Liver (tissue), 9 donors: ENCODE measurements around the gene TLN1. TPM values are rescaled to one million over a fixed set of nuclear protein-coding genes. Genes with fewer than 3 reads are reported as not detected.

Experiments
- DNase-seq: peaks from one replicate; pipeline ENCODE4 v3.0.0-alpha.2; 2017; ENCODE audit warnings: low spot score
- H3K27ac ChIP-seq, 2 donors: one replicate each; pipeline ENCODE4 v1.7.0; 2013; ENCODE audit warnings: inconsistent platforms in 2 of 2, low read length in 2 of 2, control low read depth in 1 of 2, low read depth in 1 of 2, mild to moderate bottlenecking in 1 of 2
- H3K27me3 ChIP-seq, 4 donors: one replicate each; pipeline versions ENCODE4 v1.6.1 to v1.7.0; 2013; ENCODE audit warnings: low read length in 3 of 4, inconsistent platforms in 1 of 4, mild to moderate bottlenecking in 1 of 4, moderate library complexity in 1 of 4; ENCODE audit not compliant: control insufficient read depth in 4 of 4, insufficient read depth in 4 of 4
- H3K36me3 ChIP-seq, 4 donors: one replicate each; pipeline versions ENCODE4 v1.6.1 to v1.7.0; 2013; ENCODE audit warnings: low read length in 3 of 4, mild to moderate bottlenecking in 3 of 4, low read depth in 1 of 4, moderate library complexity in 1 of 4; ENCODE audit not compliant: control insufficient read depth in 4 of 4, insufficient read depth in 3 of 4
- H3K4me1 ChIP-seq, 4 donors: one replicate each; pipeline versions ENCODE4 v1.6.1 to v1.7.0; 2013; ENCODE audit warnings: low read length in 3 of 4, mild to moderate bottlenecking in 3 of 4, moderate library complexity in 1 of 4; ENCODE audit not compliant: control insufficient read depth in 4 of 4, insufficient read depth in 4 of 4
- H3K4me3 ChIP-seq, 3 donors: one replicate each; pipeline versions ENCODE4 v1.6.1 to v1.7.0; 2013; ENCODE audit warnings: low read length in 3 of 3, control low read depth in 1 of 3, low read depth in 1 of 3, mild to moderate bottlenecking in 1 of 3
- H3K9ac ChIP-seq, 2 donors: one replicate each; pipeline ENCODE4 v1.7.0; 2013; ENCODE audit warnings: low read length in 2 of 2, mild to moderate bottlenecking in 2 of 2, moderate library complexity in 2 of 2, control low read depth in 1 of 2, low read depth in 1 of 2
- H3K9me3 ChIP-seq, 4 donors: one replicate each; pipeline versions ENCODE4 v1.6.1 to v1.7.0; 2013; ENCODE audit warnings: low read length in 3 of 4; ENCODE audit not compliant: control insufficient read depth in 4 of 4
- EGR1 ChIP-seq, 2 donors: IDR thresholded peaks; 2 replicates each; pipeline ENCODE4 v1.6.1; 2016 to 2018; ENCODE audit warnings: antibody characterized with exemption in 2 of 2, low read depth in 2 of 2
- FOXA1 ChIP-seq: IDR thresholded peaks from 2 replicates; pipeline ENCODE4 v1.6.1; 2016; ENCODE audit warnings: antibody characterized with exemption
- FOXA2 ChIP-seq: IDR thresholded peaks from 2 replicates; pipeline ENCODE4 v1.6.1; 2016; ENCODE audit warnings: antibody characterized with exemption
- HNF4A ChIP-seq, 2 donors: conservative IDR thresholded peaks; 2 replicates each; pipeline ENCODE4 v1.6.1; 2016; ENCODE audit warnings: antibody characterized with exemption in 2 of 2, mild to moderate bottlenecking in 2 of 2
- HNF4G ChIP-seq: IDR thresholded peaks from 2 replicates; pipeline ENCODE4 v1.6.1; 2016; ENCODE audit warnings: antibody characterized with exemption
- NR2F2 ChIP-seq: IDR thresholded peaks from 2 replicates; pipeline ENCODE4 v1.6.1; 2016; ENCODE audit warnings: antibody characterized with exemption
- RAD21 ChIP-seq, 2 donors: IDR thresholded peaks; 2 replicates each; pipeline ENCODE4 v1.6.1; 2016; ENCODE audit warnings: antibody characterized with exemption in 2 of 2, mild to moderate bottlenecking in 2 of 2
- YY1 ChIP-seq: IDR thresholded peaks from 2 replicates; pipeline ENCODE4 v1.6.1; 2016; ENCODE audit warnings: antibody characterized with exemption, mild to moderate bottlenecking
- WGBS: extraction: QIAGEN DNeasy Blood & Tissue Kit; methylation state at CpG from one replicate; pipeline ENCODE4 v1.1.7; 2013; 5-methylcytosine and 5-hydroxymethylcytosine counted together
- polyA plus RNA-seq, 2 donors: library from polyadenylated mRNA; stranded (reverse) in 1 of 2; unstranded in 1 of 2; fragments of 200-250 nt in 1 of 2; fragments of >200 nt in 1 of 2; fragmentation: Nextera tagmentation in 1 of 2; extraction: Ambion mirVana in 1 of 2; gene quantifications; one replicate each; pipeline versions ENCODE4 v1.2.1 to v1.2.3, GENCODE V29; 2013 to 2015
- total RNA-seq, 2 donors: library from RNA; depleted of rRNA; stranded (reverse); fragments of >200 nt; gene quantifications; one replicate each; pipeline ENCODE4 v1.2.3, GENCODE V29; 2014
- TF ChIP-seq, protein P1 (sequence below): IDR thresholded peaks from 2 replicates; pipeline ENCODE4 v1.6.1; 2016; ENCODE audit warnings: antibody characterized with exemption
- TF ChIP-seq, protein P2 (sequence below): fragments of 150-350 bp; IDR thresholded peaks from 2 replicates; pipeline ENCODE4 v1.5.1; 2017; ENCODE audit warnings: improper control_type of control experiment, low read depth, low read length; ENCODE audit not compliant: missing input control
- TF ChIP-seq, protein P3 (sequence below): IDR thresholded peaks from 2 replicates; pipeline ENCODE4 v1.6.1; 2016; ENCODE audit warnings: antibody characterized with exemption, mild to moderate bottlenecking
- donor health status: healthy.
- donor health status: healthy.
- donor health status: healthy.
- donor health status: healthy.
- donor health status: healthy.

The TLN1 gene
- total and polyA plus RNA-seq, 4 donors, result 24.5 to 184 (median 125) TPM

DNA sequence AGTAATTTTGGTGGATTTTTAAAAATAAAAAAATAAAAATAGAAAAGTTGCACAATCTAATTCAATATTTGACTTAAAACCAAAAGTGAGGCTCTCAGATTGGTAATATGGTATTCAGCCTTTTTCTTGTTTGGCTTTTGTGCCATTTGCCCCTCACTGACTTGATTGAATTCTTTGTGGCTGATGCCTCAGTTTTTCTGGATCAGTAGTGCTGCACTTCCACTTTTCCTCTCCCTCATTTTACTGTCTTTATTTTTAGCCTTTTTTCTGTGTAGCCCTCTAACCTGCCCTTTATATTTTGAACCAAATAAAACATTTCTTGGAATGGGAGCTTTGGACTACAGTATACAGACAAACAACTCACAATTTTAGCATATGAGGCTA lies 25.9 kb upstream of the TLN1 start:
- Histone ChIP-seq H3K9me3 (no peaks in the 10 kb centered on the region), H3K9ac (peak overlapping the region in 1 of 2 donors; percentile 73), H3K4me1 (peaks cover 7 to 24% (median 12%) of the 10 kb centered on the region in 4 donors), H3K27me3 (no peaks in the 10 kb centered on the region), H3K36me3 (peaks cover 6 to 18% (median 14%) of the 10 kb centered on the region in 4 donors), H3K27ac (peak overlapping the region; percentile 82 to 98), H3K4me3 (peak overlapping the region in 1 of 3 donors; percentile 44)
- DNase-seq, result no peak
- TF ChIP-seq FOXA1 (no peak), NR2F2 (no peak), HNF4G (no peak), EGR1 (IDR thresholded peaks at IDR 0.05; ENCODE audit: low read depth in 2 of 2) (no peak)
- TF ChIP-seq, protein P1, sequence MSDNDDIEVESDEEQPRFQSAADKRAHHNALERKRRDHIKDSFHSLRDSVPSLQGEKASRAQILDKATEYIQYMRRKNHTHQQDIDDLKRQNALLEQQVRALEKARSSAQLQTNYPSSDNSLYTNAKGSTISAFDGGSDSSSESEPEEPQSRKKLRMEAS, result no peak

DNA sequence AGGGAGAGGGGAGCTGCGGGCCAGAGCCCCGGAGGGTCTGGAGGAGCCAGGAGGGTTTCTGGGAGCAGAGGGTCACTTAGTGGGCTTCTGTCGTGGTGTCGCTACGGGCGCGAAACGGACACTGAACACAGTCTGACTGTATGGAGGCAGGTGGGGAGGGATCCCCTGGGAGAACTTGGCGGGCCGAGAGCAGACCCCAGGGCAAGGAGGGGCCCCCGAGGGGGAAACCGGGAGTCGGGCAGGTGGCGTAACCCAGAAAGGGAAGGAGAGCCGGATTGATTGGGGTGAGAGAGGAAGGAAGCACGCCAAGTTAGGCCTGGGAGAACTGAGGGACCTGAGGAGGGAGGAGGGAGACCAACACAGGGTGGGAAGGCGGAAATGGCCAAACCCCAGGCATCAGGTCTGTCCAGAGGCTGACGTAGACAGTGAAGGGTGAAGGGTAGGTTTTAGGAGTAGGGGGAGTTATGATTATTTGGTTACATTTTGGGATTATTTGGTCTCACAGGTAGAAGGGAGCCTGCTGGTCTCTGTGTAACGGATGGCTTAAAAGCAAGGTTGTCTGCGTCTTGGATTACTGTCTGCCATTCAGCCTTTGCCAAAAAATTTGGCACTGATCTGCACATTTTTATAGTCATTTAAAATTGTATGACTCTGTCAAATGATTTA lies 25.4 kb upstream of the TLN1 start:
- H3K27ac ChIP-seq, result peak overlapping the region; percentile 82 to 98
- WGBS, result 2% methylated on average over 20 of the region's 20 CpGs
- peaks cover 7 to 24% (median 12%) of the 10 kb centered on the region in 4 donors for H3K4me1 ChIP-seq
- peak overlapping the region; percentile 72 to 87 (median 78) for H3K4me3 ChIP-seq
- no peak for TF ChIP-seq EGR1 (IDR thresholded peaks at IDR 0.05; ENCODE audit: low read depth in 2 of 2)
- H3K36me3 ChIP-seq, result peaks cover 10 to 23% (median 19%) of the 10 kb centered on the region in 4 donors
- peak; percentile 54 for DNase-seq
- peak overlapping the region; percentile 73 to 79 for H3K9ac ChIP-seq
- H3K9me3 ChIP-seq, result no peaks in the 10 kb centered on the region
- no peaks in the 10 kb centered on the region for H3K27me3 ChIP-seq

DNA sequence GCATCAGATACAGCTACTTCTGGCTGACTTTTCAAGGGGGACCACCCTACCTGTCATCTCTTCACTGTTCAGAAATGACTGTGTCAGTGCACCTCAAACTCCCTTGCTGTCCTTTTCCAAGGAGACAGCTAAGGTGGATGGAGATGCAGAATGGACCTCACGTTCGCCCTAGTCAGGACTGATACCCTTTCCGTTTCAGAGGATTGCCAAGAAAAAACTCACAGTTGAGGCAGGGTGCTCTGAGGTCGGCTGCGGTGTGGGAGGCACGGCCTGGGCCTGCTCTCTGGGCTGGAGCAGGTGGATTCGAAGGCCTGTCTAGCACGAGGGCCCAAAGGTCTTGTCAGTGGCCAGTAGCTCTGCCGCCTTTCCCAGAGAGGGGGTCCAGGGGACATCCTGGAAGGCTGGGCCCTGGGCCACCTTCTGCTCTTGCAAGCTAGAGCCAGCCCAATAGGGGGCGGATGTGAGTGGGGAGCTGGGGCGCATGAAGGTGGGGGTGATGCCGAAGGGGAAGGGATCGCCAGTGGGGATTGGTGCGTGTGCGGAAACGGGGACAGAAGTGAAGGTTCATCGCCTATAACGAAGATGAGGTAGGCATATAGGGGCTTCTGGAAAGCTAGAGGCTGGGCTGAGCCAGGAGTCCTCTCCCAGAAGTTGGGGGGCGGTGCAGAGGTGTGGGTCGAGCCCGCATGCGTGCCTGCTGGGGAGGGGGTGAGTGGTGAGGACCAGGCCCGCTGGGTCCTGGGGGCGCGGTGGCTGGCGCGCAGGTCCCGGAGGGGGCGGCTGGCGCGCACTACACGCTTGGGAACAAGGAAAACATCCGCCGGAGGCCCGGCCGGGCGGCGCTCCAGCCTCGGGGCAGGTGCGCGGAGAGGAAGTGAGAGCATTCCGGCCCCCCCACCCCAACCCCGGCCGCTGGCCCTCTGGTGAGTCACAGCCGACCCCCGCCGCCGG lies 24.6 kb upstream of the TLN1 start:
- Histone ChIP-seq H3K9ac (peak overlapping the region; percentile 73 to 79), H3K9me3 (no peaks in the 10 kb centered on the region), H3K36me3 (peaks cover 10 to 31% (median 27%) of the 10 kb centered on the region in 4 donors), H3K27me3 (no peaks in the 10 kb centered on the region), H3K4me1 (peaks cover 7 to 24% (median 12%) of the 10 kb centered on the region in 4 donors), H3K4me3 (peak overlapping the region; percentile 72 to 87 (median 78)), H3K27ac (peak overlapping the region; percentile 82 to 98)
- 11% methylated on average over 48 of the region's 48 CpGs for WGBS
- DNase-seq, result peak; percentile 68
- no peak for TF ChIP-seq HNF4G
- no peak for TF ChIP-seq FOXA2
- TF ChIP-seq, protein P2, sequence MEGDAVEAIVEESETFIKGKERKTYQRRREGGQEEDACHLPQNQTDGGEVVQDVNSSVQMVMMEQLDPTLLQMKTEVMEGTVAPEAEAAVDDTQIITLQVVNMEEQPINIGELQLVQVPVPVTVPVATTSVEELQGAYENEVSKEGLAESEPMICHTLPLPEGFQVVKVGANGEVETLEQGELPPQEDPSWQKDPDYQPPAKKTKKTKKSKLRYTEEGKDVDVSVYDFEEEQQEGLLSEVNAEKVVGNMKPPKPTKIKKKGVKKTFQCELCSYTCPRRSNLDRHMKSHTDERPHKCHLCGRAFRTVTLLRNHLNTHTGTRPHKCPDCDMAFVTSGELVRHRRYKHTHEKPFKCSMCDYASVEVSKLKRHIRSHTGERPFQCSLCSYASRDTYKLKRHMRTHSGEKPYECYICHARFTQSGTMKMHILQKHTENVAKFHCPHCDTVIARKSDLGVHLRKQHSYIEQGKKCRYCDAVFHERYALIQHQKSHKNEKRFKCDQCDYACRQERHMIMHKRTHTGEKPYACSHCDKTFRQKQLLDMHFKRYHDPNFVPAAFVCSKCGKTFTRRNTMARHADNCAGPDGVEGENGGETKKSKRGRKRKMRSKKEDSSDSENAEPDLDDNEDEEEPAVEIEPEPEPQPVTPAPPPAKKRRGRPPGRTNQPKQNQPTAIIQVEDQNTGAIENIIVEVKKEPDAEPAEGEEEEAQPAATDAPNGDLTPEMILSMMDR, result peak; percentile 39
- TF ChIP-seq HNF4A (conservative IDR thresholded peaks at IDR 0.05), result no peak
- TF ChIP-seq EGR1 (IDR thresholded peaks at IDR 0.05; ENCODE audit: low read depth in 2 of 2), result no peak
- TF ChIP-seq RAD21 (IDR thresholded peaks at IDR 0.05), result peak; percentile 20 to 71
- TF ChIP-seq YY1, result peak; percentile 28
- TF ChIP-seq, protein P3, sequence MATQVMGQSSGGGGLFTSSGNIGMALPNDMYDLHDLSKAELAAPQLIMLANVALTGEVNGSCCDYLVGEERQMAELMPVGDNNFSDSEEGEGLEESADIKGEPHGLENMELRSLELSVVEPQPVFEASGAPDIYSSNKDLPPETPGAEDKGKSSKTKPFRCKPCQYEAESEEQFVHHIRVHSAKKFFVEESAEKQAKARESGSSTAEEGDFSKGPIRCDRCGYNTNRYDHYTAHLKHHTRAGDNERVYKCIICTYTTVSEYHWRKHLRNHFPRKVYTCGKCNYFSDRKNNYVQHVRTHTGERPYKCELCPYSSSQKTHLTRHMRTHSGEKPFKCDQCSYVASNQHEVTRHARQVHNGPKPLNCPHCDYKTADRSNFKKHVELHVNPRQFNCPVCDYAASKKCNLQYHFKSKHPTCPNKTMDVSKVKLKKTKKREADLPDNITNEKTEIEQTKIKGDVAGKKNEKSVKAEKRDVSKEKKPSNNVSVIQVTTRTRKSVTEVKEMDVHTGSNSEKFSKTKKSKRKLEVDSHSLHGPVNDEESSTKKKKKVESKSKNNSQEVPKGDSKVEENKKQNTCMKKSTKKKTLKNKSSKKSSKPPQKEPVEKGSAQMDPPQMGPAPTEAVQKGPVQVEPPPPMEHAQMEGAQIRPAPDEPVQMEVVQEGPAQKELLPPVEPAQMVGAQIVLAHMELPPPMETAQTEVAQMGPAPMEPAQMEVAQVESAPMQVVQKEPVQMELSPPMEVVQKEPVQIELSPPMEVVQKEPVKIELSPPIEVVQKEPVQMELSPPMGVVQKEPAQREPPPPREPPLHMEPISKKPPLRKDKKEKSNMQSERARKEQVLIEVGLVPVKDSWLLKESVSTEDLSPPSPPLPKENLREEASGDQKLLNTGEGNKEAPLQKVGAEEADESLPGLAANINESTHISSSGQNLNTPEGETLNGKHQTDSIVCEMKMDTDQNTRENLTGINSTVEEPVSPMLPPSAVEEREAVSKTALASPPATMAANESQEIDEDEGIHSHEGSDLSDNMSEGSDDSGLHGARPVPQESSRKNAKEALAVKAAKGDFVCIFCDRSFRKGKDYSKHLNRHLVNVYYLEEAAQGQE, result no peak
